Ovary (tissue), 3 donors: Measurements from ENCODE around the gene PCDHGA6.
"Not testable (repeated sequence)": the region's sequence is repeated elsewhere in the genome, so short reads cannot be mapped to it uniquely, and the experiment has no call there.

Experiments used
- EP300 ChIP-seq: sonication (generic); formaldehyde crosslinking; IDR thresholded peaks from one replicate; pipeline ENCODE4 v1.6.1; 2017; ENCODE audit warnings: antibody characterized with exemption
- POLR2A ChIP-seq: fragments of 450-650 bp; IDR thresholded peaks from one replicate; pipeline ENCODE4 v1.6.1; 2017; ENCODE audit warnings: antibody characterized with exemption, mild to moderate bottlenecking, moderate library complexity
- TF ChIP-seq, protein P1 (sequence below), 3 donors: fragments of 450-650 bp in 2 of 3; fragments of 200-600 bp in 1 of 3; IDR thresholded peaks; one replicate each; pipeline versions ENCODE4 v1.5.1 to v1.8.0; 2016 to 2022; ENCODE audit warnings: antibody characterized with exemption in 3 of 3, mild to moderate bottlenecking in 1 of 3
- donor health status: DM: no; HTN: no; CAD: no.

- TF ChIP-seq EP300, POLR2A: not testable (repeated sequence)
- TF ChIP-seq, protein P1, sequence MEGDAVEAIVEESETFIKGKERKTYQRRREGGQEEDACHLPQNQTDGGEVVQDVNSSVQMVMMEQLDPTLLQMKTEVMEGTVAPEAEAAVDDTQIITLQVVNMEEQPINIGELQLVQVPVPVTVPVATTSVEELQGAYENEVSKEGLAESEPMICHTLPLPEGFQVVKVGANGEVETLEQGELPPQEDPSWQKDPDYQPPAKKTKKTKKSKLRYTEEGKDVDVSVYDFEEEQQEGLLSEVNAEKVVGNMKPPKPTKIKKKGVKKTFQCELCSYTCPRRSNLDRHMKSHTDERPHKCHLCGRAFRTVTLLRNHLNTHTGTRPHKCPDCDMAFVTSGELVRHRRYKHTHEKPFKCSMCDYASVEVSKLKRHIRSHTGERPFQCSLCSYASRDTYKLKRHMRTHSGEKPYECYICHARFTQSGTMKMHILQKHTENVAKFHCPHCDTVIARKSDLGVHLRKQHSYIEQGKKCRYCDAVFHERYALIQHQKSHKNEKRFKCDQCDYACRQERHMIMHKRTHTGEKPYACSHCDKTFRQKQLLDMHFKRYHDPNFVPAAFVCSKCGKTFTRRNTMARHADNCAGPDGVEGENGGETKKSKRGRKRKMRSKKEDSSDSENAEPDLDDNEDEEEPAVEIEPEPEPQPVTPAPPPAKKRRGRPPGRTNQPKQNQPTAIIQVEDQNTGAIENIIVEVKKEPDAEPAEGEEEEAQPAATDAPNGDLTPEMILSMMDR (IDR thresholded peaks at IDR 0.05), result peak in 1 of 3 donors; percentile 37
Measured at GRCh38 chr5:141397756-141398551, 24.3 kb downstream of the PCDHGA6 start, which contains the start of gene PCDHGB5.
